ENCODE data around the gene ZNF14.

Gene ZNF14

GRCh38 chr19:19742773-19743172 is 9.9 kb upstream of the ZNF14 start (continued):
- TF ChIP-seq REST (tag by site-specific recombination; IDR thresholded peaks at IDR 0.05) (no peak), ZNF114 (tag by site-specific recombination; IDR thresholded peaks at IDR 0.05) (no peak), ZFP3 (tag by site-specific recombination; IDR thresholded peaks at IDR 0.05; ENCODE audit: low read depth) (no peak), ZNF777 (tag by site-specific recombination; IDR thresholded peaks at IDR 0.05; ENCODE audit: borderline replicate concordance) (no peak), ZNF433 (tag by site-specific recombination; IDR thresholded peaks at IDR 0.05; ENCODE audit: low read depth) (no peak)

- ChIA-PET POLR2A (no interaction called here), CTCF (no interaction called here)
- Histone ChIP-seq H3K4me3 (ENCODE audit: low read depth, low read length) (no peak overlapping the region), H3K9me3 (ENCODE audit: control insufficient read depth, insufficient read depth, low read depth, low read length) (no peaks in the 10 kb centered on the region), H3K27ac (ENCODE audit: extremely low read depth, low read depth, low read length) (no peak overlapping the region), H3K4me1 (ENCODE audit: control insufficient read depth, insufficient read depth, low read length) (no peaks in the 10 kb centered on the region), H3K36me3 (ENCODE audit: control insufficient read depth in 2 of 2, insufficient read depth in 1 of 2, low read length in 2 of 2) (no peaks in the 10 kb centered on the region)
- TF ChIP-seq, protein P1, sequence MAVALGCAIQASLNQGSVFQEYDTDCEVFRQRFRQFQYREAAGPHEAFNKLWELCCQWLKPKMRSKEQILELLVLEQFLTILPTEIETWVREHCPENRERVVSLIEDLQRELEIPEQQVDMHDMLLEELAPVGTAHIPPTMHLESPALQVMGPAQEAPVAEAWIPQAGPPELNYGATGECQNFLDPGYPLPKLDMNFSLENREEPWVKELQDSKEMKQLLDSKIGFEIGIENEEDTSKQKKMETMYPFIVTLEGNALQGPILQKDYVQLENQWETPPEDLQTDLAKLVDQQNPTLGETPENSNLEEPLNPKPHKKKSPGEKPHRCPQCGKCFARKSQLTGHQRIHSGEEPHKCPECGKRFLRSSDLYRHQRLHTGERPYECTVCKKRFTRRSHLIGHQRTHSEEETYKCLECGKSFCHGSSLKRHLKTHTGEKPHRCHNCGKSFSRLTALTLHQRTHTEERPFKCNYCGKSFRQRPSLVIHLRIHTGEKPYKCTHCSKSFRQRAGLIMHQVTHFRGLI (tag by site-specific recombination; IDR thresholded peaks at IDR 0.05), result no peak
- TF ChIP-seq ZNF266 (tag by site-specific recombination; IDR thresholded peaks at IDR 0.05; ENCODE audit: low read depth) (no peak), ZXDB (tag by site-specific recombination; IDR thresholded peaks at IDR 0.05) (no peak), HOXA7 (CRISPR knock-in tag; IDR thresholded peaks at IDR 0.05; ENCODE audit: borderline replicate concordance) (no peak), ZNF416 (tag by site-specific recombination; IDR thresholded peaks at IDR 0.05) (no peak), ZFP37 (tag by site-specific recombination; IDR thresholded peaks at IDR 0.05) (no peak), ZNF211 (tag by site-specific recombination; IDR thresholded peaks at IDR 0.05; ENCODE audit: low read depth) (no peak), ZNF133 (tag by site-specific recombination; IDR thresholded peaks at IDR 0.05) (no peak), ZNF341 (tag by site-specific recombination; IDR thresholded peaks at IDR 0.05; ENCODE audit: low read depth) (no peak), ZNF146 (tag by site-specific recombination; IDR thresholded peaks at IDR 0.05) (no peak)
These were observed 8.3 kb upstream of the ZNF14 start for GRCh38 chr19:19741184-19741583.

DNA sequence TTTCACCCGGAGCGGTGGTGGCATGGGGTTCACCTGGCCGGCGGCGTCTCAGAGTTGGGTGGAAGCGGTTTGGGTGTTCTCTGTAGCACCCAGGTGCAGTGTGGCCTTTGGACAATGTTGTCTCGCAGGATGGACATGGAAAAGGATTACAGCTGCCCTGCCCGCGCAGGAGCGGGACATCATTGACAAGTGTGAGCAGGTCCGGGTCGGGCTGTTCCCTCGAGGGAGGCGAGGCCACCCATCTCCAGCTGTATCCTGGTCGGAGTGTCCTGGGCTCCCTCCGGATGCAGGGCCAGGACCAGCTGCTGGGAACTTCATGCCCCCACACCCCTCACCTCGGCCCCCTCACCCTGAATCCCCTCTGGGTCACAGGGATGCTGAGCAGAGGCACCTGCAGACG is 7.8 kb upstream of the ZNF14 start:
- CTCF ChIA-PET, result no interaction called here
- H3K4me3 ChIP-seq (ENCODE audit: low read depth, low read length), result no peak overlapping the region
- no peak overlapping the region for H3K27ac ChIP-seq (ENCODE audit: extremely low read depth, low read depth, low read length)
- no peak for TF ChIP-seq GLIS1 (tag by site-specific recombination; IDR thresholded peaks at IDR 0.05)
- no peak for TF ChIP-seq MYNN (tag by site-specific recombination; IDR thresholded peaks at IDR 0.05; ENCODE audit: borderline replicate concordance)
- no peak for TF ChIP-seq GLI4 (tag by site-specific recombination; IDR thresholded peaks at IDR 0.05)
- no peak for TF ChIP-seq ZNF561 (tag by site-specific recombination; IDR thresholded peaks at IDR 0.05; ENCODE audit: borderline replicate concordance)
- no peak for TF ChIP-seq ZNF37A (tag by site-specific recombination; IDR thresholded peaks at IDR 0.05)
- no peak for TF ChIP-seq ZBTB49 (tag by site-specific recombination; IDR thresholded peaks at IDR 0.05; ENCODE audit: low read depth)
- TF ChIP-seq ZNF266 (tag by site-specific recombination; IDR thresholded peaks at IDR 0.05; ENCODE audit: low read depth), result no peak
- no peak for TF ChIP-seq ZNF521 (tag by site-specific recombination; IDR thresholded peaks at IDR 0.05)
- no peak for TF ChIP-seq ZBTB21 (tag by site-specific recombination; IDR thresholded peaks at IDR 0.05)
- no peaks in the 10 kb centered on the region for H3K36me3 ChIP-seq (ENCODE audit: control insufficient read depth in 2 of 2, insufficient read depth in 1 of 2, low read length in 2 of 2)
- H3K9me3 ChIP-seq (ENCODE audit: control insufficient read depth, insufficient read depth, low read depth, low read length), result no peaks in the 10 kb centered on the region
- no peaks in the 10 kb centered on the region for H3K4me1 ChIP-seq (ENCODE audit: control insufficient read depth, insufficient read depth, low read length)
- POLR2A ChIA-PET, result no interaction called here

Data from HEK293 (cell line).